ENCODE data around the gene PIK3R1.

Gene PIK3R1

DNA sequence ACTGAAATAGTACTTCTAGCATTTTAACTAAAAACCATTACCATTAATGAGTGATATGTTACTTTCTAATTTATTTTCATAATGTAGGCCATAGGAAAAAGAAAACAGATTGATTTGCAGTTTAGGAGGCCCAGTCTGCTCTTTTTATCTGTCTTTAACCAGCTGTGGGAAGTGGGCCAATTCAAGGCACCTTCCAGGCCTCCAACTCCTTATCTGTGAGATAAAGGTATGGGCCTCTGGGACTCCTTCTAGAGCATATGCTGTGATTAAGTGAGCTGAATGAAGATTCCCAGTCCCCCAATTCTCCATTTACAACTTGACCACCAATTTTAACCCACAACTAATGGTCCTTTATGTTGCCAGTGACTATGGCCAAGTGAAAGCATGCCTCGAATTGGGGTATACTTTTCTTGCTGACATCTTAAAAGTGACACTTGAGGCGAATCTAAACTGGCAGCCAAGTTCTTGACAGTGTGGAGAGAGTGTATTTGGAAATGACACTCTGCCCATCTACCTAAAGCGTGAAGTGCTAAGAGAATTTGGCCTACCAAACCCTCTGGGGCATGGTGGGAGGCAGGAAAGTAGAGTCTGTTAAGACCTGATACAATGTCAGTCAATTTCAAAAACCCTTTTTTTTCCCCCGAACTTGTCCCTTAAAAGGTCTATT lies 88.3 kb downstream of the PIK3R1 start:
- TF ChIP-seq, protein P1, sequence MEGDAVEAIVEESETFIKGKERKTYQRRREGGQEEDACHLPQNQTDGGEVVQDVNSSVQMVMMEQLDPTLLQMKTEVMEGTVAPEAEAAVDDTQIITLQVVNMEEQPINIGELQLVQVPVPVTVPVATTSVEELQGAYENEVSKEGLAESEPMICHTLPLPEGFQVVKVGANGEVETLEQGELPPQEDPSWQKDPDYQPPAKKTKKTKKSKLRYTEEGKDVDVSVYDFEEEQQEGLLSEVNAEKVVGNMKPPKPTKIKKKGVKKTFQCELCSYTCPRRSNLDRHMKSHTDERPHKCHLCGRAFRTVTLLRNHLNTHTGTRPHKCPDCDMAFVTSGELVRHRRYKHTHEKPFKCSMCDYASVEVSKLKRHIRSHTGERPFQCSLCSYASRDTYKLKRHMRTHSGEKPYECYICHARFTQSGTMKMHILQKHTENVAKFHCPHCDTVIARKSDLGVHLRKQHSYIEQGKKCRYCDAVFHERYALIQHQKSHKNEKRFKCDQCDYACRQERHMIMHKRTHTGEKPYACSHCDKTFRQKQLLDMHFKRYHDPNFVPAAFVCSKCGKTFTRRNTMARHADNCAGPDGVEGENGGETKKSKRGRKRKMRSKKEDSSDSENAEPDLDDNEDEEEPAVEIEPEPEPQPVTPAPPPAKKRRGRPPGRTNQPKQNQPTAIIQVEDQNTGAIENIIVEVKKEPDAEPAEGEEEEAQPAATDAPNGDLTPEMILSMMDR (IDR thresholded peaks at IDR 0.05; ENCODE audit: low read length, missing control alignments): no peak
- H3K4me3 ChIP-seq (replicated peaks; ENCODE audit: low read depth, low read length): no peak overlapping the region
- DNase-seq (ENCODE audit: low read depth): no peak

DNA sequence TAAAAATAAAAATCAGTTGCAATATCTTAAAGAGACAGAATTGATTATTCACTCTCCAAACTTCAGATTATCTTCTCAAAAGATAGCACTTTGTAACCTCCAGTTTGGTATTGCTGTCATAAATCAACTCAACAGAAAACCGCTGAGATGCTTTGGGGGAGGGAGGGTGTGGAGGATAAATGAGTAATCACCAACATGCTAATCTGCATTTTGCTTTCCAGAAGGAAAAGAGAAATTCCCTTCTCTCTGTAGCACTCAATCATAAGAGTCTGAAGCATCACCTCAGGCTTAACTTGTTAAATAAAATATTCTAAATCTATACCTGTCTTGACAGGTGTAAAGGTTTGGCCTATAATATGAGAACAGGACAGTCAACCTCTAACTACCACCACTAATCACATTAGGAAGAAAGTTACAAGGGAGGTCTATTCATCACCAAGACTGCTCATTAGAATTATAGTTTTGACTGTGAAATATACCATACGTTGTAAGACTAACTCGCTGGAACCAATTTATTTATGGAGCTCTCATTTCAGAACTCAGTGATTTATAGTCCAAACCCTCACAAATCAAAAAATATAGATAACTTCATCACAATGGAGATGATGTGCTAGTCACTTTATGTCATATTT lies 89.0 kb downstream of the PIK3R1 start:
- no peak overlapping the region for H3K4me3 ChIP-seq (replicated peaks; ENCODE audit: low read depth, low read length)
- DNase-seq (ENCODE audit: low read depth): no peak
- TF ChIP-seq, protein P1 (IDR thresholded peaks at IDR 0.05; ENCODE audit: low read length, missing control alignments): no peak

DNA sequence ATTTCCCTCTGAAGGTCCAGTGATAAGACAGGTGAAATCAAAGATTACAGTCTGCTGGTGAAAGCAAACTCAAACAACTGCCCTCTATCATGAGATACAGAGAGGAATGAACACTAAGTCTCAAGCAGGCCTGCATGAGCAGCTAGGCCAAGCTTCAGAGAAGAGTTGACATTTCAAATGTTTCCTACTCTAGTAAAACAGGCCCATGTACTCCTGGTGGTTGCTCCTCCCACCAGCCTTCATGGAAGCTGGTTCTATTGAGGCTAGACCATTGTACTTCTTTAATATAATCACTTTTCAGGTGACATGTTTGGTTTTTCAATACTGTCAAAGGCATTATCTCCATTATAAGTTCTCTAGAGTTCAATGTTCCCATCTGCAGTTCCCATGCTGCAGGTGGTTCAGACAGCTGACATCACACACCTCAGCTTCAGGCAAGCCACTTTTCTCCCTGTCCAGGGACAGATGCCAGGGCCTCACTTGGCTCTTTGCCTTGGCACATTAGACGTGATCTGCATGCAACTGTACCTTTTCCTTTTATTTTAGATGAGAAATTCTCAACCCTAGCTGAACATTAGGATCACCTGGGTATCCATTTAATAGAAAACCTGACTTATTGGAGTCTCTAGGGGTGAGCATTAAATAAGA lies 89.8 kb downstream of the PIK3R1 start:
- H3K4me3 ChIP-seq (replicated peaks; ENCODE audit: low read depth, low read length): no peak overlapping the region
- TF ChIP-seq, protein P1 (IDR thresholded peaks at IDR 0.05; ENCODE audit: low read length, missing control alignments): no peak
- DNase-seq (ENCODE audit: low read depth): no peak

GRCh38 chr5:68306361-68307014 lies 90.9 kb downstream of the PIK3R1 start:
- DNase-seq (ENCODE audit: low read depth): no peak
- no peak overlapping the region for H3K4me3 ChIP-seq (replicated peaks; ENCODE audit: low read depth, low read length)
- TF ChIP-seq, protein P1 (IDR thresholded peaks at IDR 0.05; ENCODE audit: low read length, missing control alignments): no peak

- TF ChIP-seq, protein P1 (IDR thresholded peaks at IDR 0.05; ENCODE audit: low read length, missing control alignments): no peak
- no peak for DNase-seq (ENCODE audit: low read depth)
- no peak overlapping the region for H3K4me3 ChIP-seq (replicated peaks; ENCODE audit: low read depth, low read length)
Measured at GRCh38 chr5:68313336-68313735, 97.8 kb downstream of the PIK3R1 start.

GRCh38 chr5:68314465-68314864 lies 98.9 kb downstream of the PIK3R1 start:
- TF ChIP-seq, protein P1 (IDR thresholded peaks at IDR 0.05; ENCODE audit: low read length, missing control alignments): no peak
- no peak for DNase-seq (ENCODE audit: low read depth)
- H3K4me3 ChIP-seq (replicated peaks; ENCODE audit: low read depth, low read length): no peak overlapping the region

Data from fibroblast of pulmonary artery (primary cell).